SIG-M5 (cell line): Measurements from ENCODE around the gene TNNT2.

Experiments
- DNase-seq: peaks from one replicate; lab custom pipeline; 2025; lab: John Stamatoyannopoulos, UW

TNNT2 gene

GRCh38 chr1:201313086-201313485 lies 64.4 kb downstream of the TNNT2 start:
- DNase-seq: no peak

- no peak for DNase-seq
These were observed 65.2 kb downstream of the TNNT2 start for GRCh38 chr1:201312298-201312697.

GRCh38 chr1:201311356-201312011 lies 66.0 kb downstream of the TNNT2 start:
- DNase-seq: no peak

- no peak for DNase-seq
These were observed 66.5 kb downstream of the TNNT2 start for GRCh38 chr1:201310986-201311355.

GRCh38 chr1:201310251-201310985 lies 67.1 kb downstream of the TNNT2 start:
- DNase-seq: no peak

- no peak for DNase-seq
These were observed 68.1 kb downstream of the TNNT2 start for GRCh38 chr1:201309416-201309815.
